HG02870 (cell line): ENCODE data around the gene DLX2.

Experiments used
- ATAC-seq: cut with Tn5 transposase; IDR thresholded peaks from one replicate; pipeline ENCODE4 v1.9.1; 2021; ENCODE audit warnings: mild to moderate bottlenecking, moderate library complexity; ENCODE audit not compliant: unreplicated experiment

Gene DLX2

GRCh38 chr2:172107690-172108586 is 5.2 kb upstream of the DLX2 start:
- ATAC-seq, result no peak

DNA sequence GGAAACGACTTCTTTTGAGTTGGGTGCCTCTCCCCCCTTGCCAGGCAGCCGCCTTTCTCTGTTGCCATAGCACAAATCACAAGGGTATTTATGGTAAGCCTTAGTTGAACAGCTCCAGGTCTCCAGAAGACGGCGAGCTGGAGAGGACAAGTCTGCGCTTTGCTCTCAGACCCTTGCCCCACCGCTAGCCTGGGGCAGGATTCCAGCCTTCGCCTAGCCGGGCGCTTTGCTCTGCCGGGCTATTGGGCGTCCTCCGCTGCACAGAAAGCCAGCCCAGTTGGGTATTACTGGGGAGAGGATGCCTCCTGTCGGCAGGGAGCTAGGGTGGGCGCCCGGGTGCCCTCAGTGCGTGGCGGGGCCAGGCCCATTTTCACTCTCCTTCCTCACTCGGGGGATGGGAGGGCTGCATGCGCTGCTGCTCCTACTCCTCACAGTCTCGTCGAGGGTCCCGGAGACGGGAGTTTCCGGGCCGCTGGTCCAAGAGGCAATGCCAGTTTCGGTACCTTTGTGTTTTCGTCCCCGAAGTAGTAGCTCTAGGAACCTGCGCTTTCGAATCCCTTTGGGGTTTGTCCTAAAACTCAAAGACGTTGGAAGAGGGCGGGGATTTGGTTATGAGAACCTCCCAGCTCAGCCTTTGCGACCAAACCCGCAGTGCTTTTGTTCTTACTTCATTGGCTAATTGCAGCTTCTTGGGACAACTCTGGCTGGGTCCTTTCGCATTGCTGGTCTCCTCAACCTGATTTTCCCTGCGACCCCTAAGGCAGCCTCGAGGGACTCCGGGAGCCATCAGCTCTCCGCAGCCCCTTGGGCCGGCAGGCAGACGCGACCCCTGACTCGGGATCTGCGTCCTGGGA is 3.6 kb upstream of the DLX2 start:
- ATAC-seq, result no peak

DNA sequence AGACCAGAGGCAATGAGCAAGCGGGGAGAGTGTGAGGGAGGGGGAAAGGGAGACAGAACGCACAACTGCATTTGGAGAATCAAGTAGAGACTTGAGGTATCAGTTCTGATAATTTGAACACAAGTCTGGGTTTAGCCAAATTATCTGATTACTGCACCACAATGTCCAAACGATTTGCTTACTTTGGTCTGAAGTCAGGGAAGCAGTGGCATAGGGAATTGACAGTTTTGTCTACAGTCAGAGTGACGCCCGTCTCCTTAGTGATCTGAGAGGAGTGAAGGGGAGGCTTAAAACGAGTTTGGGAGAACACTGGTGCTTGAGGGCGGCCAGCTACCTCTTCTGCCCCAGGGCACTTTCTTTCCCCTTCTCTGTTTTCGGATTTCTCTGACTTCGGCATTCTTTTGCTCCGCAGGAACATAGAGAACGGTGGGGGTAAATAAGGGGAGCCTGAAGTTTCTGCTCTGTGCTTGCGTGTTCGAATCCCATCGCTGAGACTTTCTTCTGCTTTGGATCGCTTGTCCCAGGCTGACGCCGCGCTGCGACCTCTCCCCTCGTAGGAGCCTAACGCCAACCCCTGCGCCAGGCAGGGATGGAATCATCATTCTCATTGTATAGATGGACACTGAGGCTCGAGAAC is 2.9 kb upstream of the DLX2 start:
- ATAC-seq, result no peak

DNA sequence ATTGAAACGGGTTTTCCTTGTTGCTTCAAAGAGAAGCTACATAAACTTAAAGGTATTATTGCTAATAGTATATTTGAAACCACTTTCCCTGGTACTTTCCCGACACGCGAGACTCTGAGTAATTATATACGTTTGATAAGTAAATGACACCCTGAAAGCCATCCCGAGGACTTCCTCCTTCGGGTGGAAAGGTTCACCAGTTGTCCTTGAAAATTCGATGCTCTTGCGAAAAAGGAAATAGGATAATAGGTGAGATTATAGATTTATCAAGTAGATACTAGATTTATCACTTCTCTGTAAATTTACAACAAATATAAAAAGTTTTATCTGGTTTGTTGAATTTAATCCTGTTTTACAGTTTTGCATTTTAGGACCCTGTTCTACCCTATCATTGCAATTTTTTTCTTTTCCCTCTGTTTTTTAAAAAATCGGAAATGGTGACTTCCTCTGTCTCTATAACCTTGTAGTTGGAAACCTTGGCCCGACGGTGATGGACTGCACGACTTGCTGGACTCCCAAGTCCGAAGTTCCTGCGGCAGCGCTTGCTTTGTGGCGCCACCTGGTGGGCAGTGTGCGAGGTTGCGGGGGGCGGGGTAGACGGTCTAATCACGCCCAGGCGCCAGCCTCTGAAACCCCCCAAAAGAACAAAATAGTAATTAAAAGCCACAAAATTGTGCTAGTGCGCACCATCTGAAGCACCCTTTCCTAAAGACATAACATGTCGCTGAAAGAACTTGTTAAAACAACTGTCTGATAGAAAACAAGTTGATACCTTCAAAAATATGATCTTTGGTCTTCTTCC is 972 bp upstream of the DLX2 start:
- no peak for ATAC-seq

GRCh38 chr2:172101821-172102390 is 794 bp downstream of the DLX2 start:
- ATAC-seq, result no peak

- ATAC-seq, result no peak
Observed at GRCh38 chr2:172100935-172101820, 1.5 kb downstream of the DLX2 start.

DNA sequence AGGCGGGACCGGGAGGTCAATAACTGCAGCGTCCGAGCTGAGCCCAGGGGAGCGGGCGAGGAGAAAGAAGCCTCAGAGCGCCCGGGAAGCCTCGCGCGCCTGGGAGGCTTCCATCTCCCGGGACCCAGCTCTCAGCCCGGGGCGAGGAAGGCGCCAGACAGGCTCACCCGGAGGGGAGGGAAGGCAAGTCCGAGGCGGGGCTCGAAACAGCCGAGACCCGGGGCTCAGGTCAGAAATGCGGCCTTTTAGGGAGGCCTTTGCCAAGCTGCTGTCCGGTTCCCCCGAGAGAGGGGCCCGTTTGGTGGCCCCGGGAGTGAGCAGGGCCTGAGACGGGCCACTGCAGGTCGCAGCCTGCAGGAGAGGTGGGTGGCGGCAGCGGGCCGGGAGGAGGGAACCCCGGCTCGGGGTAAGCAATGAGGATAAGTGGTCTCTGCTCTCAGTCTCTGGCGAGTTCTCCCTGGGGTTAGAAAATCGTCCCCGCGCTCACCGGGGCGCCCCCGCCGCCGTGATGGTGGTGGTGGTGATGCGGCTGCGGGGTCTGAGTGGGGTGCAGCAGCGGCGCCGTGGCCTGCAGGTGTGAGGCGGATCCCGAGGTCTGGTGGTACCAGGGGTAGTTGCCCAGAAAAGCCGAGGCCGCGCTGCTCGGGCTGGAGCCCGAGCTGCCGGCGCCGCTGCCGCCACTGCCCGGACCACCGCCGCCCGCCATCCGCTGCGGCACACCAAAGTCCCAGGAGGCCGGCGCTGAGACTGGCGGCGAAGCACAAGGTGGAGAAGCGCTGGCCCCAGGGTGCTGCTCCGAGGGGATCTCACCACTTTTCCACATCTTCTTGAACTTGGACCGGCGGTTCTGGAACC is 2.4 kb downstream of the DLX2 start:
- ATAC-seq, result no peak

- no peak for ATAC-seq
Observed at GRCh38 chr2:172099472-172100079, 3.1 kb downstream of the DLX2 start.

DNA sequence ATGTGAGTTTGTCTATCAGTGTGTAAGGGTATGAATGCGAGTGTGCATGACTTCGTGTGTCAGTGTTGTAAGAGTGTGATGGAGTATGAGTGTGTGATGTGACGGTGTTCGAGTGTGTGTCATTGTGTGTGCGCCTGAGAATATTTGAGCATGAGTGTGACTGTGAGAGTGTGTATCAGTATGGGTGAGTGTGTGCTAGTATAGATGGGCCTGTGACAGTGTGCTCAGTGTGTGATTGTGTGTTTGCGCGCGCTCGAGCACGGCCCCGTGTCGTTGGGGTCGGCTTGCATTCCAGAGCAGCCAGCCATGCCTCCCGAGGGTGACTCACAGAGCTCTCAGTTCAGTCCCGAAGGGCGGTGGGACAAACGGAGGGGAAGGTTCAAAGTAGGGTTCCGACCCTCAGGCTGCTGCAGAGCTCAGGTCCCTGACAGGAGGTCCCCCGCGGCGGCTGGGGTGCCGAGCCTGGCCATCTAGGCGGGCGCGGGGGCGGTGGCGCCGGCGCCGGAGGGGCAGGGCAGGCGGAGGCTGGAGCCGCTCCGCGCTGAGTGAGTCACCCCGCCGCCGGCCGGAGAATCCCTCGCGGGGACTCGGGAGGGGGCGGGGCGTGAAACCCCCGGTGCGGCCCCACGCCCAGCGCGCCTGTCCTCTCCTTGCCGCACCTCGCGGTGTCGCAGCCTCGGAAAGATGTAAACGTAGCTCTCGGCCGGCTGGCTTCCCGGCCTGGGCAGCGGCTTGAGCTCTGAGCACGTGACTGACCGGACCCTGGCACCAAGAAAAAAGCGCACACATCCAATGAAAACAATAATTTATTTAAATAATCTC is 3.8 kb downstream of the DLX2 start:
- ATAC-seq, result no peak

GRCh38 chr2:172098287-172098649 is 4.4 kb downstream of the DLX2 start:
- ATAC-seq, result no peak

DNA sequence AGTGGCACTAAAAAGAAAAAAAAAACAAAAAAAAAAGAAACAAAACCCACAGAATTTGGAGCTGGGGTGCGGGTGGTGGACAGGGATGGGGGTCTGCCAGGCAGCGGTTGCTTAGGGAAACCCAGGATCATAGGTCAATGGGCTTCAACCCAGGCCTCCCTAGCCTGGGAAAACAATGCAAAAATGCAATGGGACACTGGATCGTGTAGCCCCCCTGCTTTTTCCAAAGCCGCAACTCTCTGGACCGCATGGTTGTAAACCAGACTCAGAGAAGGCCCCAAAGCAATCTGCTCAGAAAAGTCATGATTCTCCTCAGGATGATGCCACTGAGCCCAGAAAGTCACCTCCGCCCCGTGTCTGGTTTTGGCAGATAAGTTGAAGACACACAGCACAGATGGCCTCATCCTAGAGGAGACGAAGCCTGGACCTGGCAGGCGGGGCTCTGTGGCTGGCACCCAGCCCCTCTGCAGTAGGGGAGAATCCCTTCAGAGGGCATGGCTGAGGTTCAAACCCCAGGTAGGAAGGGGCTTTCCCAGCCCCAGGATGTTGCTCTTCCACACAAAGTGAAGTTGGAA is 5.1 kb downstream of the DLX2 start:
- ATAC-seq, result no peak

- ATAC-seq, result no peak
Observed at GRCh38 chr2:172096626-172097547, 5.8 kb downstream of the DLX2 start.

- ATAC-seq, result no peak
Observed at GRCh38 chr2:172095905-172096625, 6.6 kb downstream of the DLX2 start.

GRCh38 chr2:172095146-172095904 is 7.4 kb downstream of the DLX2 start:
- no peak for ATAC-seq
